Measurements from ENCODE around the gene ACTG1.
A peak's percentile ranks its signal among the peaks of the same experiment; 100 is the strongest.

The ACTG1 gene

DNA sequence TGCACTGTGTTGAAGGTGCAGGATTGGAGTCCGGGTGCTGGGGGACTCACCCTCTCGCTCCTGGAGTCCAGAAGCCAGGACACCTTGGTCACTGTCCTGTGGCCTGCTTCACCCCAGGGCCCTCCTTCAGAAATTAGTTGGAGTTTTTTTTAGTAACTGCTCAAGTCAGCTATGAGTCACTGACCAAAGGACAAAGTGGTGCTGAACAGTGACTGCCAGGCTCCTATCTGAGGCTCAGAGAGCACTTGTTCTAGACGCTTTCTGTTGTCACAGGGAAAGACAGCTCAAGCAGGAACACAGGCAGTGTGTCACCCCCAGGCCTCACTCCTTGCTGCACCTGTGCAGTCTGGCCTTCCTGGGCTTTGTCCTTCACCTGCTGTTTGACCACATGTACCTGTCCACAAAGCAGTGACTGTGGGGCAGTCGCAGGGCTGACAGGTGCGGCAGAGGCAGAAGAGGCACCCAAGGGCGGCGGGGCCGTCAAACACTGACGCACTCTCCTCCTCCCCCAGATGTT is 43.6 kb upstream of the ACTG1 start:
- no peak overlapping the region for H3K27ac ChIP-seq
- no peak for TF ChIP-seq ZFX (IDR thresholded peaks at IDR 0.05)
- TF ChIP-seq, protein P1, sequence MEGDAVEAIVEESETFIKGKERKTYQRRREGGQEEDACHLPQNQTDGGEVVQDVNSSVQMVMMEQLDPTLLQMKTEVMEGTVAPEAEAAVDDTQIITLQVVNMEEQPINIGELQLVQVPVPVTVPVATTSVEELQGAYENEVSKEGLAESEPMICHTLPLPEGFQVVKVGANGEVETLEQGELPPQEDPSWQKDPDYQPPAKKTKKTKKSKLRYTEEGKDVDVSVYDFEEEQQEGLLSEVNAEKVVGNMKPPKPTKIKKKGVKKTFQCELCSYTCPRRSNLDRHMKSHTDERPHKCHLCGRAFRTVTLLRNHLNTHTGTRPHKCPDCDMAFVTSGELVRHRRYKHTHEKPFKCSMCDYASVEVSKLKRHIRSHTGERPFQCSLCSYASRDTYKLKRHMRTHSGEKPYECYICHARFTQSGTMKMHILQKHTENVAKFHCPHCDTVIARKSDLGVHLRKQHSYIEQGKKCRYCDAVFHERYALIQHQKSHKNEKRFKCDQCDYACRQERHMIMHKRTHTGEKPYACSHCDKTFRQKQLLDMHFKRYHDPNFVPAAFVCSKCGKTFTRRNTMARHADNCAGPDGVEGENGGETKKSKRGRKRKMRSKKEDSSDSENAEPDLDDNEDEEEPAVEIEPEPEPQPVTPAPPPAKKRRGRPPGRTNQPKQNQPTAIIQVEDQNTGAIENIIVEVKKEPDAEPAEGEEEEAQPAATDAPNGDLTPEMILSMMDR (conservative IDR thresholded peaks at IDR 0.05) = no peak

DNA sequence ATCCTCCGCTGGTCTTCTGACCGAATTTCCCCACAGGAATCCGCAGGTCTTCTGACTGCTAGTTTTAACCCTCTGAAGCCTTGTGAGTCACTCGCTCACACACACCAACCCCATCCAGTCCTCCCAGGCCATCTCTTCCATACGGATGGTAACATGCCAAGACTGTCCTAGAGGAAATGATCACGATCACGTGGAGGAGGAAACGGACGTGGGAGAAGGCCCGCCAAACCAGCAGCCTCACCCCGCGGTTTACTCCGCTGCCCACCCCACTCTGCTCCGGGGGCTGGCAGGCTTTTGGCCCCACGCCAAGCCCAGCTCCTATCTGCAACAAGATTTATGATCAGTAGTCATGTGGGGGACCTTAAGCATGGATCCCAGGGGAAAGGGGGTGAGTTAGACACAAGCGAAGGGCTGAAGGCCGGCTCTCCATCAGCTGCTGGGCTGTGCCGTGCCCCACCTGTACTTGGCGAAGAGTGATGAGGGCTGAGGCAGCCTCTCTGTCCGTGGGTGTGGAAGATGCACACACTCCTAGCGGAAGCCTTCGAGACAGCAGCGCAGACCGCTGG is 41.1 kb upstream of the ACTG1 start:
- H3K27ac ChIP-seq = peak overlapping the region; percentile 85
- TF ChIP-seq, protein P1 (conservative IDR thresholded peaks at IDR 0.05) = no peak
- no peak; the same call in 1 of the 2 replicates for TF ChIP-seq ZFX (IDR thresholded peaks at IDR 0.05)

DNA sequence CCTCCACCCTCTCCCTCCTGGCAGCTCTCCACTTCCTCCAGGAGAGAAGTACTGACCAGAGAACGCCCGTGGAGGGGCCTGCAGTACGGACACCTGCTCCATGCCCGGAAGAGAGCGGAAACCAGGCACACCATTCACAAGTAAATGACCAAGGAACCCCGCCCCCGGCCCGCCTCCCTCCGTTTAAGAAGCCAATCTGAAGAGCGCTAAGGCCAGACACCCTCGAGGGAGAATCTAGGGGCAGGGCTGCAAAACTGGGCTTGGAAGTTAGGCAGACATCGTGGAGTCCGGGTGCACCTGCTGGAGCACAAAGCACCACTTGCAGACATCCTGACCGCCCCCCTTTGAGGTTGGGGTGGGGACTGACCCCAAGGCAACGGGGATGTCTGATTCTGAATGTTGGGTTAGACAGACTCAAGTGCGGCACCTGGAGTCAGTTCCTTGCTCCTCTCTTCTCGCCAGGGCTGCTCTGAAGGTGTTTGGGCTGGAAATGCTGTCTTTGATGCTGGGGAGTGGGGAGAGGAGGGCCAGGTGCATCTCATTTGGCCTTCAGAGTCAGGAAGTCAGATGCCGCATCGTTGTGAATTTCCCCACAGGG is 40.5 kb upstream of the ACTG1 start:
- TF ChIP-seq ZFX (IDR thresholded peaks at IDR 0.05) = no peak
- TF ChIP-seq, protein P1 (conservative IDR thresholded peaks at IDR 0.05) = no peak
- H3K27ac ChIP-seq = peak overlapping the region; percentile 85

DNA sequence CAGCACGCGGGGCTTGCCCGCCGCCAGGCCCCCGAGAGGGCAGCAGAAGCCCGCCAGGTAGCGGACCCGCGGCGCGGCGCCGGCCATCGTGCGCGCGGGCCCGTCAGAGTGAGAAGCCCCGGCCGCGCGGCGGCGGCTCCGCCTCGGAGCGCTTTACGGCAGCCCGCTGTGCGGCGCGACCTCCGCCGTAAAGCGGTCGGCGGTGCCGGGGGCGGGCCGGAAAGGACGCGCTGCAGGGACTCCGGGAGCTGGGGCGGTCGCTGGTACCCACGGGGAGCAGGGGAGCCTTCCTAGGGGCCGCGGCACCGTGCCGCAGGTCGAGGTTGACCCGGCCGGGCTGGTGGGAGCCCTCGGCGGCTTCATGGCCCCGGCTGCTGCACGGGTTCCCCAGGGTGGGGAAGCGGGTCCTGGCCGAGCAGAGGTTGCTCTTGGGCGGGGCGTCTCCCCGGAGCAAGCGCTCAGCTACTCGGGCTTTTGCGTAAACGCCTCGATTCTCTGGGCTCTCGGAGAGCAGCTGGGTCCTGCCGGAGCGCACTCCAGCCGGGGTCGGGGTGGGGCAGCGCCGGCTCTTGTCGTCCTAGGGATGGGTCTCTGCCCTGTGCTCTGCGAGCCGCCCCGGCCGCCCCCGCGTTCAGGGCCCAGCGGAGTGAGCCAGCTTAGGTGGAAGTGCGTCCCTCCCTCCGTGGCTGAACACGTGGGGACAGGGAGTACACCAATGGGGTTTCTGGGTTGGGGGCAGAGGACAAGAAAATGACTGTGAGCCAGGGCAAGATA is 39.8 kb upstream of the ACTG1 start, which contains the start of gene FAAP100:
FAAP100 (minus strand) TSS at position 110 of the 774 bp plus-strand sequence; CDS start at position 87, 23 bp downstream.
- TF ChIP-seq, protein P1 (conservative IDR thresholded peaks at IDR 0.05) = no peak
- 0 out of 2 replicates have a peak, but pooled peaks have one; percentile 54 for TF ChIP-seq ZFX (IDR thresholded peaks at IDR 0.05)
- peak within 1 kb of the TSS; percentile 85 for H3K27ac ChIP-seq

DNA sequence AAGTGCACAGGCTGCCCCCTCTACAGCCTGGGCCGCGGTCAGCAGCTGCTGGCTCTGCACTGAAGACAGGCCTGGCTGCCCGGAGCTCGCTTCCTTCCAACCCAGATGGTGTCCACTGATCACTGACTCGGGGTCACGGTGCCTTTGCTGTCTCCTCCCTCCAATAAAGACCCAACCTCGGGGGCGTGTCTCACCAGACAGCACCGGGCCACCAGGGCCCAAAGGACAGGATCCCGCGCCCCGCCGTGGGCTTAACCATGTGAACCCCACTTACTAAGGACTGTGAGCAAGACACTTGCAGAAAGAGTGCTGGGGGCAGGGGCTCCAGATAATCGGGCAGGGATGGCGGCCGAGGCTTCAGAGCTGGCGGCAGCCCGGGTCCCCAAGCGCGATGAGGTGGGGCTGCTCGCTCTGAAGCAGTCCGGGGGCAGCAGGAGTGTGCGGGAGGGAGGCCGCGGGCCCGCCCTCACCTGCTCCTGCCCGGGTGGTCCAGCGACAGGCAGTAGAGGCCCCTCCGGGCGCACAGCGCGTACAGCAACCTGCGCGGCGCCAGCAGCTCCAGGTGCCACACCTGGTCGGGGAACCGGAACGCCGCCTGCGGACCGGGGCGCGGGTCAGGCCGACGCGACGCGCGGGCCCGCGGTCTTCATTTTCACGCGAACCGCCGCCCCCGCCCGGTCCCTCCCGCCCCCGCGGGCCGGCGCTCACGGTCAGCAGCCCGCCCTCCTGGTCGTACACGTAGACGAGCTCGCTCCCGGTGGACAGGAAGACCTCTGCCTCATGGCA is 39.1 kb upstream of the ACTG1 start:
- H3K27ac ChIP-seq = peak overlapping the region; percentile 85
- TF ChIP-seq ZFX (IDR thresholded peaks at IDR 0.05) = peak; percentile 79; the same call in 1 of the 2 replicates
- TF ChIP-seq, protein P1 (conservative IDR thresholded peaks at IDR 0.05) = no peak

DNA sequence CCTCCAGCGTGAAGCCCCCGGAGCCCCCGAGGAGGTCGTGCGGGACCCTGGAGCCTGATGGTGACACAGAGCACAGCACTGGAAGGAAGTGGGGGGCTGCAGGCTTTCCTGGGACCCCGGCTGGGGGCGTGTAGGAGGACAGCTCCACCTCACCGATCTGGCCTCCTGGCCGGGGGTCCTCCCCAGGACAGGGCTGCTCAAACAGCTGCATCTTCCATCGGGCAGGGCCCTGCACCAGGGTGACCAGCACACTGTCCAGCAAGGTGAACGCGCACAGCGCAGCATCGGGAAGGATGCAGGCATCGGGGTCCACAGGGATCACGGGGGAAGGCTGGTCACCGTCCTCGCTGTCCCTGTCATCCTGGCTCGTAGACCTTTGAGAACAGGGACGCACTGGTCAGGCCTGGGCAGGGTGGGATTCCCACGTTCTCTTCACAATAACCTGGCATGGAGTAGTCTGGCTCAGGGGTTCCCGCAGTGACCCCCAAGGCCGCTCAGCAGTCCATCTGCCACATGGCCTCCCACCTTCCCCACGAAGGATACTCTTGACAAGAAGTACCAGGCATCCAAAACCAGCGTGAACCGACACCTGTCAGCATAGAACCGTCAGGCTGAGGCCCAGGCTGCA is 38.3 kb upstream of the ACTG1 start:
- H3K27ac ChIP-seq = peak overlapping the region; percentile 85
- TF ChIP-seq, protein P1 (conservative IDR thresholded peaks at IDR 0.05) = no peak
- TF ChIP-seq ZFX (IDR thresholded peaks at IDR 0.05) = no peak
